ENCODE results near the gene RPS15. TPM values are rescaled to one million over a fixed set of nuclear protein-coding genes. Genes with fewer than 3 reads are reported as not detected.

The RPS15 gene
- polyA plus RNA-seq, 1 donor (not counting 4 experiments of a cell fraction or from before 2014, with no cell fraction given): 795 TPM

DNA sequence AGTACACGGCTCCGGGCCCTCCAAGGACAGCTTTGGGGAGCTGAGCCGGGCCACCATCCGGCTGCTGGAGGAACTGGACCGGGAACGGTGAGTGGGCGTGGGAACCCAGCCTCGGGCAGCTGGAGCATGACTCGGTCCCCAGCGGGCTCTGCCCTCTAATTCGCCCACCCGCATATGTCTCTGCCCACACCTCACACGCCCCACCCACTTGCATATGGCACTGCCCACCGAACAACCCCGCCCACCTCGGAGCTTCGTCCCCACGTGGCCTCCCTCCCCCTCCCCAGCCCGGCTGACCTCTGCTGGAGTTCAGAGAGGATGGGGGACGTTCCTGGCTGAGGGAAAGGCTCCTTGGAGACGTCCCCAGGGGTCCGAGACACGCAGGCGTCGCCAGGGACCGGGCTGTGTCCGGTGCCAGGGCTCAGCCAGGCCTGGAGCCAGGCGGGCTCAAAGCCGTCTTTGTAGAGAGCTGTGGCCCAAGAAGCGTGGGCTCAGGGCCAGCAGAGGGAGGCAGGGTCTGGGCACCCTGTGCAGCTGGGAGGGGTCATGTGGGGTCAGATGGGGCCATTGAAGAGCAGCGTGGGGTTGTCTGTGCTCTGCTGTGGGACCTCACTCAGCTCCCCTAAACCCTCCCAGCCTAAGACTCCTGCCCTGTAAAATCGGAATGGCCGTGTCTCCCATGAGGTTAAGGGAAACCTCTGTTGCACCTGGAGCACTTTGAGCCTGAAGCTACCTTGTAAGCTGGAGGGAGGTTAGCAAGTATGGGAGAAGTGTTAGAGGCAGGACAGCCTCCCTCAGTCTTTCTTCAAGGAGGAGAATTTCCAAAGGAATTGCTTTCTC, 15.5 kb downstream of the RPS15 start:
- Histone ChIP-seq H3K27me3 (ENCODE audit: control insufficient read depth, extremely low read depth, insufficient read depth, low read length) (peaks cover 80% of the 10 kb centered on the region), H3K9me3 (ENCODE audit: control insufficient read depth, low read depth, low read length) (no peaks in the 10 kb centered on the region), H2AFZ (ENCODE audit: control insufficient read depth, low read length) (no peak overlapping the region), H3K79me2 (ENCODE audit: control insufficient read depth, insufficient read depth, low read length) (no peaks in the 10 kb centered on the region), H3K9me1 (ENCODE audit: control insufficient read depth, extremely low read depth, insufficient read depth, low read length) (no peaks in the 10 kb centered on the region), H4K20me1 (ENCODE audit: control insufficient read depth, extremely low read depth, insufficient read depth, low read length) (no peaks in the 10 kb centered on the region), H3K36me3 (ENCODE audit: control insufficient read depth in 2 of 2, extremely low read depth in 1 of 2, insufficient read depth in 2 of 2, low read length in 2 of 2) (no peaks in the 10 kb centered on the region), H3K4me1 (ENCODE audit: control insufficient read depth, extremely low read depth, insufficient read depth, low read length) (peaks cover 6% of the 10 kb centered on the region), H3K27ac (ENCODE audit: control insufficient read depth, insufficient read depth, low read length) (no peak overlapping the region), H3K9ac (ENCODE audit: control insufficient read depth, extremely low read depth, insufficient read depth, low read length) (no peak overlapping the region), H3K4me3 (ENCODE audit: control insufficient read depth in 2 of 3, extremely low read depth in 1 of 3, insufficient read depth in 2 of 3, low read depth in 1 of 3, low read length in 3 of 3) (no peak overlapping the region), H3K4me2 (ENCODE audit: control insufficient read depth, extremely low read depth, insufficient read depth, low read depth, low read length) (no peak overlapping the region)
- dilution Hi-C loops (cut with MboI; ENCODE audit: extremely low pct_ligation_motif_present, low sequenced_read_pairs): no loop called here
- TF ChIP-seq CTCF (optimal IDR thresholded peaks at IDR 0.05 in 1 of 3, IDR thresholded peaks at IDR 0.05 in 1 of 3, conservative IDR thresholded peaks at IDR 0.05 in 1 of 3; ENCODE audit: extremely low read depth in 1 of 3, insufficient read depth in 2 of 3, low read length in 3 of 3) (peak in 1 of 3 experiments; percentile 29), EZH2 (IDR thresholded peaks at IDR 0.05; ENCODE audit: low read length) (no peak)
- DNase-seq (ENCODE audit: low read depth, low spot score): no peak
- no peak for FAIRE-seq

GRCh38 chr19:1455002-1455335, 16.8 kb downstream of the RPS15 start:
- TF ChIP-seq CTCF (optimal IDR thresholded peaks at IDR 0.05 in 1 of 3, IDR thresholded peaks at IDR 0.05 in 1 of 3, conservative IDR thresholded peaks at IDR 0.05 in 1 of 3; ENCODE audit: extremely low read depth in 1 of 3, insufficient read depth in 2 of 3, low read length in 3 of 3): no peak
- TF ChIP-seq EZH2 (IDR thresholded peaks at IDR 0.05; ENCODE audit: low read length): no peak
- Histone ChIP-seq H3K27me3 (ENCODE audit: control insufficient read depth, extremely low read depth, insufficient read depth, low read length) (peaks cover 76% of the 10 kb centered on the region), H3K4me2 (ENCODE audit: control insufficient read depth, extremely low read depth, insufficient read depth, low read depth, low read length) (peak overlapping the region; percentile 32), H2AFZ (ENCODE audit: control insufficient read depth, low read length) (no peak overlapping the region), H3K36me3 (ENCODE audit: control insufficient read depth in 2 of 2, extremely low read depth in 1 of 2, insufficient read depth in 2 of 2, low read length in 2 of 2) (no peaks in the 10 kb centered on the region), H3K79me2 (ENCODE audit: control insufficient read depth, insufficient read depth, low read length) (no peaks in the 10 kb centered on the region), H3K27ac (ENCODE audit: control insufficient read depth, insufficient read depth, low read length) (no peak overlapping the region), H3K9me1 (ENCODE audit: control insufficient read depth, extremely low read depth, insufficient read depth, low read length) (no peaks in the 10 kb centered on the region), H3K4me3 (ENCODE audit: control insufficient read depth in 2 of 3, extremely low read depth in 1 of 3, insufficient read depth in 2 of 3, low read depth in 1 of 3, low read length in 3 of 3) (no peak overlapping the region), H3K9ac (ENCODE audit: control insufficient read depth, extremely low read depth, insufficient read depth, low read length) (no peak overlapping the region), H3K4me1 (ENCODE audit: control insufficient read depth, extremely low read depth, insufficient read depth, low read length) (peaks cover 6% of the 10 kb centered on the region), H4K20me1 (ENCODE audit: control insufficient read depth, extremely low read depth, insufficient read depth, low read length) (no peaks in the 10 kb centered on the region), H3K9me3 (ENCODE audit: control insufficient read depth, low read depth, low read length) (no peaks in the 10 kb centered on the region)
- dilution Hi-C loops (cut with MboI; ENCODE audit: extremely low pct_ligation_motif_present, low sequenced_read_pairs): no loop called here
- FAIRE-seq (no peak), DNase-seq (ENCODE audit: low read depth, low spot score) (no peak)

All from keratinocyte (primary cell).